GM12878 (cell line): ENCODE data around the gene NPVF. TPM values are rescaled to one million over a fixed set of nuclear protein-coding genes. Genes with fewer than 3 reads are reported as not detected.
A peak's percentile ranks its signal among the peaks of the same experiment; 100 is the strongest.

Source experiments
- ATAC-seq: fragments of 200-7000 bp; cut with Tn5 transposase; 3 replicates; pipeline ENCODE4 v1.9.1; 2020; ENCODE audit warnings: mild to moderate bottlenecking, moderate library complexity
- BruUV-seq: library from RNA; stranded (reverse); fragments of 400-500 nt; replicated peaks from 2 replicates; lab custom pipeline; 2021; lab: Mats Ljungman, UMichigan
- CTCF ChIA-PET: fragments of 300-600 bp; sonication (Branson Sonifier 250); formaldehyde crosslinking; extraction: SDS; loops from one replicate; lab custom pipeline; 2021; ENCODE audit warnings: inconsistent platforms; lab: Yijun Ruan, JAX
- POLR2A ChIA-PET: fragments of 350-600 bp; formaldehyde crosslinking; extraction: SDS; loops from one replicate; lab custom pipeline; 2021; ENCODE audit warnings: inconsistent platforms; lab: Charles Lee
- RAD21 ChIA-PET: fragments of 300-600 bp; sonication (Branson Sonifier 250); formaldehyde crosslinking; loops from one replicate; lab custom pipeline; 2023; ENCODE audit warnings: antibody characterized with exemption; ENCODE audit not compliant: unreplicated experiment; lab: Charles Lee
- SMC1A ChIA-PET: fragments of 300-600 bp; sonication (Branson Sonifier 250); formaldehyde crosslinking; loops from one replicate; lab custom pipeline; 2023; ENCODE audit not compliant: unreplicated experiment, uncharacterized antibody; lab: Charles Lee
- DNase-seq: peaks from one replicate; pipeline ENCODE4 v3.0.0-alpha.2; 2011; ENCODE audit warnings: low read depth, low spot score
- FAIRE-seq: peaks from 3 replicates; lab custom pipeline; 2011; peaks lifted over from hg19 to GRCh38; lab: Jason Lieb, UNC
- H2AFZ ChIP-seq: 2 replicates; pipeline ENCODE4 v1.6.0; 2011; ENCODE audit warnings: low read depth, low read length, control low read depth; ENCODE audit not compliant: control insufficient read depth
- H3K27ac ChIP-seq: 2 replicates; pipeline ENCODE4 v1.5.1; 2011; ENCODE audit warnings: control low read depth; ENCODE audit not compliant: control insufficient read depth, insufficient read depth
- H3K27me3 ChIP-seq, 2 experiments: replicated peaks in 1 of 2; 2 replicates each; pipeline versions ENCODE4 v1.6.0 to v1.6.1; 2011; ENCODE audit warnings: low read length in 1 of 2; ENCODE audit not compliant: control insufficient read depth in 2 of 2, insufficient read depth in 2 of 2
- H3K36me3 ChIP-seq, 2 experiments: 2 replicates each; pipeline ENCODE4 v1.5.1; 2011; ENCODE audit warnings: low read length in 1 of 2; ENCODE audit not compliant: control insufficient read depth in 2 of 2, insufficient read depth in 2 of 2
- H3K4me1 ChIP-seq: 2 replicates; pipeline ENCODE4 v1.6.1; 2011; ENCODE audit warnings: mild to moderate bottlenecking, low read length, moderate library complexity, mixed read lengths; ENCODE audit not compliant: control insufficient read depth, insufficient read depth
- H3K4me2 ChIP-seq: 2 replicates; pipeline ENCODE4 v1.6.0; 2011; ENCODE audit warnings: control low read depth; ENCODE audit not compliant: control insufficient read depth, insufficient read depth
- H3K4me3 ChIP-seq: fragments of 200-600 bp; sonication (generic); 2 replicates; pipeline ENCODE4 v1.5.1; 2016
- H3K79me2 ChIP-seq: 2 replicates; pipeline ENCODE4 v1.6.0; 2011; ENCODE audit warnings: low read length; ENCODE audit not compliant: control insufficient read depth, insufficient read depth
- H3K9ac ChIP-seq: 2 replicates; pipeline ENCODE4 v1.8.0; 2011; ENCODE audit warnings: low read length, control low read depth, mixed read lengths; ENCODE audit not compliant: control insufficient read depth, insufficient read depth
- H3K9me3 ChIP-seq: replicated peaks from 3 replicates; pipeline ENCODE4 v1.5.1; 2011; ENCODE audit warnings: mild to moderate bottlenecking, low read length; ENCODE audit not compliant: control insufficient read depth, insufficient read depth
- H4K20me1 ChIP-seq: 2 replicates; pipeline ENCODE4 v1.6.0; 2011; ENCODE audit not compliant: control insufficient read depth, insufficient read depth
- ATF7 ChIP-seq: fragments of 450-650 bp; IDR thresholded peaks from 2 replicates; pipeline ENCODE4 v1.6.1; 2016; ENCODE audit warnings: low read depth, mild to moderate bottlenecking
- BCLAF1 ChIP-seq: fragments of 450-650 bp; IDR thresholded peaks from 2 replicates; pipeline ENCODE4 v1.6.1; 2017; ENCODE audit warnings: antibody characterized with exemption, mild to moderate bottlenecking, moderate library complexity
- ESRRA ChIP-seq: IDR thresholded peaks from 2 replicates; pipeline ENCODE4 v1.6.1; 2012; ENCODE audit warnings: mild to moderate bottlenecking, low read length, improper control_type of control experiment
- ETV6 ChIP-seq, 2 experiments: fragments of 450-650 bp in 1 of 2; IDR thresholded peaks in 1 of 2; conservative IDR thresholded peaks in 1 of 2; 2 replicates each; pipeline ENCODE4 v1.6.1; 2014; ENCODE audit warnings: antibody characterized with exemption in 1 of 2, borderline replicate concordance in 1 of 2, low read depth in 1 of 2, mild to moderate bottlenecking in 1 of 2, moderate library complexity in 1 of 2
- NRF1 ChIP-seq: conservative IDR thresholded peaks from 2 replicates; pipeline ENCODE4 v1.6.1; 2011; ENCODE audit warnings: mild to moderate bottlenecking, low read depth, low read length, improper control_type of control experiment
- PKNOX1 ChIP-seq: fragments of 450-650 bp; IDR thresholded peaks from 2 replicates; pipeline ENCODE4 v1.6.1; 2016; ENCODE audit warnings: mild to moderate bottlenecking
- SIN3A ChIP-seq: IDR thresholded peaks from 2 replicates; pipeline ENCODE4 v1.6.1; 2012; ENCODE audit warnings: low read depth, low read length, improper control_type of control experiment
- SMARCA5 ChIP-seq: fragments of 450-650 bp; IDR thresholded peaks from 2 replicates; pipeline ENCODE4 v1.6.1; 2017; ENCODE audit warnings: mild to moderate bottlenecking
- WGBS: methylation state at CpG from one replicate; pipeline ENCODE4 v1.1.6; 2016; ENCODE audit warnings: low lambda C conversion rate; ENCODE audit not compliant: insufficient replicate concordance, insufficient coverage; ENCODE audit errors: missing lambda C conversion rate; 5-methylcytosine and 5-hydroxymethylcytosine counted together
- in situ Hi-C: fragments of 300-500 bp; cut with MboI; formaldehyde crosslinking; loops from 9 replicates; pipeline ENCODE4 v1.14.3; 2018; ENCODE audit warnings: mixed read lengths
- intact Hi-C: fragments of 100-400 bp; cut with micrococcal nuclease; formaldehyde crosslinking; loops from one replicate; pipeline ENCODE4 v1.14.2; 2022; ENCODE audit not compliant: unreplicated experiment
- polyA plus RNA-seq, 11 experiments: library from polyadenylated mRNA; depleted of rRNA in 4 of 11; unstranded in 6 of 11; stranded (reverse) in 5 of 11; fragments of >200 nt; fragmentation: Nextera tagmentation in 4 of 11; fragmentation: Illumina TruSeq in 1 of 11; extraction: Ambion mirVana in 4 of 11; extraction: Trizol in 1 of 11; gene quantifications; 1 replicate in 1 of 11; 2 replicates in 10 of 11; pipeline versions ENCODE4 v1.2.1 to v1.2.3, GENCODE V29; 2011 to 2016; ENCODE audit warnings: inconsistent platforms in 2 of 11, missing spikeins in 2 of 11, low read depth in 1 of 11
- total RNA-seq, 4 experiments: library from RNA; depleted of rRNA in 3 of 4; stranded (reverse); fragments of >200 nt in 3 of 4; fragmentation: Illumina TruSeq in 1 of 4; extraction: Trizol in 1 of 4; gene quantifications; 2 replicates each; pipeline versions ENCODE4 v1.2.1 to v1.2.3, GENCODE V29; 2013 to 2021
- TF ChIP-seq, protein P1 (sequence below): fragments of 450-650 bp; IDR thresholded peaks from 2 replicates; pipeline ENCODE4 v1.6.1; 2014; ENCODE audit warnings: mild to moderate bottlenecking

The NPVF gene
- total and polyA plus RNA-seq, 10 of the 15 experiments (the other 5 are each of a cell fraction or from before 2014, with no cell fraction given) = not detected

GRCh38 chr7:25260862-25261494, 32.7 kb upstream of the NPVF start:
- POLR2A ChIA-PET = no interaction called here
- CTCF ChIA-PET = interaction anchor here (1.2 to 5.8 kb wide), 4 partner anchors 11 to 591 kb away, joined by 5 to 111 read pairs (median 10); no protein-coding TSS in a partner anchor
- H3K9ac ChIP-seq = no peak overlapping the region
- RAD21 ChIA-PET = no interaction called here
- FAIRE-seq (no peak), DNase-seq (no peak), ATAC-seq (peak; percentile 76)
- SMC1A ChIA-PET = interaction anchor here (0.8 to 4.4 kb wide), 4 partner anchors 125 to 305 kb away, joined by 3 to 26 read pairs (median 3); no protein-coding TSS in a partner anchor
- peak overlapping the region; percentile 14; the same call in 1 of the 2 replicates for H3K4me2 ChIP-seq
- no peaks in the 10 kb centered on the region for H3K4me1 ChIP-seq
- no peak overlapping the region for H3K4me3 ChIP-seq
- H3K79me2 ChIP-seq = no peaks in the 10 kb centered on the region
- no TSS peak for BruUV-seq
- H2AFZ ChIP-seq = no peak overlapping the region
- TF ChIP-seq PKNOX1 (no peak), ETV6 (conservative IDR thresholded peaks at IDR 0.05 in 1 of 2, IDR thresholded peaks at IDR 0.05 in 1 of 2; ENCODE audit: borderline replicate concordance in 1 of 2, low read depth in 1 of 2) (no peak), ESRRA (no peak), BCLAF1 (no peak), ATF7 (no peak), NRF1 (no peak), SIN3A (no peak), SMARCA5 (no peak)
- TF ChIP-seq, protein P1, sequence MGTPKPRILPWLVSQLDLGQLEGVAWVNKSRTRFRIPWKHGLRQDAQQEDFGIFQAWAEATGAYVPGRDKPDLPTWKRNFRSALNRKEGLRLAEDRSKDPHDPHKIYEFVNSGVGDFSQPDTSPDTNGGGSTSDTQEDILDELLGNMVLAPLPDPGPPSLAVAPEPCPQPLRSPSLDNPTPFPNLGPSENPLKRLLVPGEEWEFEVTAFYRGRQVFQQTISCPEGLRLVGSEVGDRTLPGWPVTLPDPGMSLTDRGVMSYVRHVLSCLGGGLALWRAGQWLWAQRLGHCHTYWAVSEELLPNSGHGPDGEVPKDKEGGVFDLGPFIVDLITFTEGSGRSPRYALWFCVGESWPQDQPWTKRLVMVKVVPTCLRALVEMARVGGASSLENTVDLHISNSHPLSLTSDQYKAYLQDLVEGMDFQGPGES = no peak
- H4K20me1 ChIP-seq = no peaks in the 10 kb centered on the region
- H3K27me3 ChIP-seq = no peaks in the 10 kb centered on the region; a peak in 1 of 4 replicates
- intact Hi-C loops = loop anchor here (2.0 kb wide), 1 partner anchor 590 kb away; no protein-coding TSS in a partner anchor
- no peak overlapping the region for H3K27ac ChIP-seq
- no peaks in the 10 kb centered on the region for H3K36me3 ChIP-seq
- 0% methylated on average over 4 of the region's 5 CpGs for WGBS
- in situ Hi-C loops = loop anchor here (5.0 kb wide), 3 partner anchors 126 to 591 kb away; no protein-coding TSS in a partner anchor
- H3K9me3 ChIP-seq = no peaks in the 10 kb centered on the region
